SH-SY5Y (cell line): ENCODE measurements around the gene RAB8B.

ENCODE experiments used
- GATA2 ChIP-seq: IDR thresholded peaks from 2 replicates; pipeline ENCODE4 v1.6.1; 2011; ENCODE audit warnings: mild to moderate bottlenecking, low read depth, low read length
- GATA3 ChIP-seq: IDR thresholded peaks from 2 replicates; pipeline ENCODE4 v1.6.1; 2011; ENCODE audit warnings: low read depth, mild to moderate bottlenecking, low read length, moderate library complexity

GRCh38 chr15:63180746-63181145 lies 8.7 kb upstream of the RAB8B start:
- TF ChIP-seq GATA2 (no peak), GATA3 (no peak)
